ELR (cell line): ENCODE data around the gene KCNQ1OT1.

Source experiments
- DNase-seq: peaks from one replicate; pipeline ENCODE4 v3.0.0-alpha.2; 2015; ENCODE audit warnings: low read depth

Gene KCNQ1OT1

GRCh38 chr11:2570211-2570811 is 129.5 kb downstream of the KCNQ1OT1 start:
- DNase-seq = no peak

- no peak for DNase-seq
These were observed 130.0 kb downstream of the KCNQ1OT1 start for GRCh38 chr11:2569731-2570210.

GRCh38 chr11:2569321-2569721 is 130.5 kb downstream of the KCNQ1OT1 start:
- no peak for DNase-seq

GRCh38 chr11:2567026-2567671 is 132.6 kb downstream of the KCNQ1OT1 start:
- DNase-seq = no peak

- no peak for DNase-seq
These were observed 133.4 kb downstream of the KCNQ1OT1 start for GRCh38 chr11:2566223-2567025.

- DNase-seq = no peak
These were observed 134.2 kb downstream of the KCNQ1OT1 start for GRCh38 chr11:2565447-2566222.

- no peak for DNase-seq
These were observed 135.0 kb downstream of the KCNQ1OT1 start for GRCh38 chr11:2564588-2565425.

GRCh38 chr11:2564008-2564530 is 135.7 kb downstream of the KCNQ1OT1 start:
- DNase-seq = no peak

GRCh38 chr11:2563213-2564007 is 136.4 kb downstream of the KCNQ1OT1 start:
- DNase-seq = no peak

- DNase-seq = no peak
These were observed 136.9 kb downstream of the KCNQ1OT1 start for GRCh38 chr11:2562890-2563212.

- DNase-seq = no peak
These were observed 137.9 kb downstream of the KCNQ1OT1 start for GRCh38 chr11:2561696-2562581.

- no peak for DNase-seq
These were observed 140.1 kb downstream of the KCNQ1OT1 start for GRCh38 chr11:2559527-2560311.

GRCh38 chr11:2558861-2559526 is 140.8 kb downstream of the KCNQ1OT1 start:
- DNase-seq = no peak

- no peak for DNase-seq
These were observed 141.4 kb downstream of the KCNQ1OT1 start for GRCh38 chr11:2558397-2558796.
